HepG2 (cell line): ENCODE data around the gene GLB1L. TPM values are rescaled to one million over a fixed set of nuclear protein-coding genes. Genes with fewer than 3 reads are reported as not detected.

Source experiments
- CCDC6 ChIP-seq: sonication (generic); formaldehyde crosslinking; IDR thresholded peaks from 2 replicates; pipeline ENCODE4 v1.8.1; 2022; ENCODE audit warnings: mild to moderate bottlenecking, missing genetic modification reagents, moderate library complexity
- FOXC1 ChIP-seq: sonication (generic); formaldehyde crosslinking; IDR thresholded peaks from 2 replicates; pipeline ENCODE4 v1.8.0; 2022; ENCODE audit warnings: mild to moderate bottlenecking, missing genetic modification reagents, borderline replicate concordance
- GATAD2A ChIP-seq: IDR thresholded peaks from 2 replicates; pipeline ENCODE4 v1.6.1; 2016
- GLI4 ChIP-seq: sonication (generic); formaldehyde crosslinking; IDR thresholded peaks from 2 replicates; pipeline ENCODE4 v1.5.1; 2020; ENCODE audit warnings: missing genetic modification reagents, mild to moderate bottlenecking, moderate library complexity, borderline replicate concordance
- RXRB ChIP-seq: IDR thresholded peaks from 2 replicates; pipeline ENCODE4 v1.6.1; 2016; ENCODE audit warnings: borderline replicate concordance, missing genetic modification reagents, missing compliant biosample characterization
- SIN3A ChIP-seq: IDR thresholded peaks from 2 replicates; pipeline ENCODE4 v1.6.1; 2011; ENCODE audit warnings: low read depth, mild to moderate bottlenecking, control low read depth, low read length, borderline replicate concordance
- TAF15 ChIP-seq: fragments of 200-400 bp; formaldehyde crosslinking; IDR thresholded peaks from one replicate; pipeline ENCODE4 v1.6.1; 2018; ENCODE audit warnings: mild to moderate bottlenecking, low read depth, low read length; ENCODE audit not compliant: poor library complexity, severe bottlenecking
- ZBTB20 ChIP-seq: sonication (generic); formaldehyde crosslinking; IDR thresholded peaks from 2 replicates; pipeline ENCODE4 v1.8.1; 2023; ENCODE audit warnings: missing genetic modification reagents, low read depth, mild to moderate bottlenecking, borderline replicate concordance
- ZNF230 ChIP-seq: sonication (generic); formaldehyde crosslinking; IDR thresholded peaks from 2 replicates; pipeline ENCODE4 v1.4.0; 2020; ENCODE audit warnings: mild to moderate bottlenecking, missing genetic modification reagents
- ZNF263 ChIP-seq: sonication (generic); formaldehyde crosslinking; IDR thresholded peaks from 2 replicates; pipeline ENCODE4 v1.4.0; 2020; ENCODE audit warnings: missing genetic modification reagents
- ZNF747 ChIP-seq: sonication (generic); formaldehyde crosslinking; IDR thresholded peaks from 2 replicates; pipeline ENCODE4 v1.8.1; 2023; ENCODE audit warnings: missing genetic modification reagents, mild to moderate bottlenecking, borderline replicate concordance
- polyA plus RNA-seq, 8 experiments: library from polyadenylated mRNA; depleted of rRNA in 3 of 8; stranded (reverse) in 7 of 8; unstranded in 1 of 8; fragments of >200 nt; fragmentation: Illumina TruSeq in 4 of 8; extraction: Trizol in 4 of 8; gene quantifications; 2 replicates each; pipeline versions ENCODE4 v1.2.1 to v1.2.3, GENCODE V29; 2011 to 2016; ENCODE audit warnings: low read depth in 4 of 8, missing spikeins in 1 of 8, mixed read lengths in 1 of 8; ENCODE audit not compliant: insufficient read depth in 1 of 8
- total RNA-seq, 5 experiments: library from RNA; depleted of rRNA; stranded (reverse); fragments of >200 nt; fragmentation: Illumina TruSeq; extraction: Trizol; gene quantifications; 2 replicates each; pipeline ENCODE4 v1.2.3, GENCODE V29; 2016; ENCODE audit warnings: low read depth in 1 of 5
- TF ChIP-seq, protein P1 (sequence below): sonication (generic); formaldehyde crosslinking; conservative IDR thresholded peaks from 2 replicates; pipeline ENCODE4 v1.8.0; 2022; ENCODE audit warnings: mild to moderate bottlenecking, moderate library complexity, missing genetic modification reagents
- TF ChIP-seq, protein P2 (sequence below): sonication (generic); formaldehyde crosslinking; IDR thresholded peaks from one replicate; pipeline ENCODE4 v1.5.1; 2020; ENCODE audit warnings: mild to moderate bottlenecking, missing genetic modification reagents; ENCODE audit errors: not compliant biosample characterization
- TF ChIP-seq, protein P3 (sequence below): sonication (generic); formaldehyde crosslinking; IDR thresholded peaks from 2 replicates; pipeline ENCODE4 v1.5.1; 2020; ENCODE audit warnings: mild to moderate bottlenecking, missing genetic modification reagents, moderate library complexity
- TF ChIP-seq, protein P4 (sequence below): sonication (generic); formaldehyde crosslinking; conservative IDR thresholded peaks from 2 replicates; pipeline ENCODE4 v1.5.0; 2020; ENCODE audit warnings: missing genetic modification reagents

Gene GLB1L
- total and polyA plus RNA-seq, 2 of the 13 experiments (the other 11 are each of a cell fraction or from before 2014, with no cell fraction given) = 6.8 to 7.3 TPM

DNA sequence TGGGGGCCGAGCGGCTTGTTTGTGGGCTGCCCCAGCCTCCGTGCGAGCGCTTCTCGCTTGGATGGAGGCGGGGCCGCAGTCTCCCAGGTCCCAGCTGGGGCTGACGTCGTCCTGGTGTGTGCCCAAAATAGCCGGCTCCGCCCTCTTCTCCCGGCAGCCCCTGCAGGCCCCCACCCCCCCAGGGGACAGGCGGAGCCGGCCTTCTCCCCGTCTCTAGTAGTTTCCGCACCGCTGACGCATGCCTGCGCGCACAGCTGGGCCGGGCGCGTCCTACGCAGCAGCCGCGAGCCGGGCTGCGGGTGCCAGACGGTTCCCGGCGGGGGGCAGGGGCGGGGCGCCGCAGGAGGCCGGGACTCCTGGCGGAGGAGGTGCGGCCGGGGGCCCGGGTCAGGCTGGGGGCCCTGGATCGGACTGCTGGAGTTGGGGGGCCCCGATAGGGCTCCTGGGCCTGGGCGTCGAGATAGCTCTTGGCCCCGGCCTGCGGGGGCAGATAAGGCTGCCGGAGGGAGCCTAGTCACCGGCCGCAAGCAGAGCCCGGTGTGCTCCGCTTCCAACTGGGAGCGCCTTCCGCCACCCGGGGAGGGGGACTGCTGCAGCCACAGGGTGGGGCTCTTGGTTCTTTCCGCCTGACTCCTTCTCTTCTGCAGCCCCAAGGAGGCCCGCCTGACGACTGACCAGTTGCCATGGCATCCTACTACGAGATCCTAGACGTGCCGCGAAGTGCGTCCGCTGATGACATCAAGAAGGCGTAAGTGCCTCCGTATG is 34.1 kb upstream of the GLB1L start, which contains the start of gene DNAJB2 (continued):
- TF ChIP-seq, protein P1, sequence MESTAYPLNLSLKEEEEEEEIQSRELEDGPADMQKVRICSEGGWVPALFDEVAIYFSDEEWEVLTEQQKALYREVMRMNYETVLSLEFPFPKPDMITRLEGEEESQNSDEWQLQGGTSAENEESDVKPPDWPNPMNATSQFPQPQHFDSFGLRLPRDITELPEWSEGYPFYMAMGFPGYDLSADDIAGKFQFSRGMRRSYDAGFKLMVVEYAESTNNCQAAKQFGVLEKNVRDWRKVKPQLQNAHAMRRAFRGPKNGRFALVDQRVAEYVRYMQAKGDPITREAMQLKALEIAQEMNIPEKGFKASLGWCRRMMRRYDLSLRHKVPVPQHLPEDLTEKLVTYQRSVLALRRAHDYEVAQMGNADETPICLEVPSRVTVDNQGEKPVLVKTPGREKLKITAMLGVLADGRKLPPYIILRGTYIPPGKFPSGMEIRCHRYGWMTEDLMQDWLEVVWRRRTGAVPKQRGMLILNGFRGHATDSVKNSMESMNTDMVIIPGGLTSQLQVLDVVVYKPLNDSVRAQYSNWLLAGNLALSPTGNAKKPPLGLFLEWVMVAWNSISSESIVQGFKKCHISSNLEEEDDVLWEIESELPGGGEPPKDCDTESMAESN = peak; percentile 81; the same call in 1 of the 2 replicates
- TF ChIP-seq ZNF263 (CRISPR knock-in tag) (no peak; the same call in 1 of the 2 replicates), ZNF230 (no peak), GLI4 (CRISPR knock-in tag) (no peak), RXRB (CRISPR knock-in tag) (peak; percentile 53; the same call in 1 of the 2 replicates), ZBTB20 (CRISPR knock-in tag) (peak; percentile 53; the same call in 1 of the 2 replicates), TAF15 (no peak), FOXC1 (CRISPR knock-in tag) (0 out of 2 replicates have a peak, but pooled peaks have one; percentile 55), GATAD2A (peak; percentile 69), CCDC6 (CRISPR knock-in tag) (peak; percentile 93), ZNF747 (no peak; the same call in 1 of the 2 replicates), SIN3A (peak; percentile 93; the same call in 1 of the 2 replicates)
- TF ChIP-seq, protein P2, sequence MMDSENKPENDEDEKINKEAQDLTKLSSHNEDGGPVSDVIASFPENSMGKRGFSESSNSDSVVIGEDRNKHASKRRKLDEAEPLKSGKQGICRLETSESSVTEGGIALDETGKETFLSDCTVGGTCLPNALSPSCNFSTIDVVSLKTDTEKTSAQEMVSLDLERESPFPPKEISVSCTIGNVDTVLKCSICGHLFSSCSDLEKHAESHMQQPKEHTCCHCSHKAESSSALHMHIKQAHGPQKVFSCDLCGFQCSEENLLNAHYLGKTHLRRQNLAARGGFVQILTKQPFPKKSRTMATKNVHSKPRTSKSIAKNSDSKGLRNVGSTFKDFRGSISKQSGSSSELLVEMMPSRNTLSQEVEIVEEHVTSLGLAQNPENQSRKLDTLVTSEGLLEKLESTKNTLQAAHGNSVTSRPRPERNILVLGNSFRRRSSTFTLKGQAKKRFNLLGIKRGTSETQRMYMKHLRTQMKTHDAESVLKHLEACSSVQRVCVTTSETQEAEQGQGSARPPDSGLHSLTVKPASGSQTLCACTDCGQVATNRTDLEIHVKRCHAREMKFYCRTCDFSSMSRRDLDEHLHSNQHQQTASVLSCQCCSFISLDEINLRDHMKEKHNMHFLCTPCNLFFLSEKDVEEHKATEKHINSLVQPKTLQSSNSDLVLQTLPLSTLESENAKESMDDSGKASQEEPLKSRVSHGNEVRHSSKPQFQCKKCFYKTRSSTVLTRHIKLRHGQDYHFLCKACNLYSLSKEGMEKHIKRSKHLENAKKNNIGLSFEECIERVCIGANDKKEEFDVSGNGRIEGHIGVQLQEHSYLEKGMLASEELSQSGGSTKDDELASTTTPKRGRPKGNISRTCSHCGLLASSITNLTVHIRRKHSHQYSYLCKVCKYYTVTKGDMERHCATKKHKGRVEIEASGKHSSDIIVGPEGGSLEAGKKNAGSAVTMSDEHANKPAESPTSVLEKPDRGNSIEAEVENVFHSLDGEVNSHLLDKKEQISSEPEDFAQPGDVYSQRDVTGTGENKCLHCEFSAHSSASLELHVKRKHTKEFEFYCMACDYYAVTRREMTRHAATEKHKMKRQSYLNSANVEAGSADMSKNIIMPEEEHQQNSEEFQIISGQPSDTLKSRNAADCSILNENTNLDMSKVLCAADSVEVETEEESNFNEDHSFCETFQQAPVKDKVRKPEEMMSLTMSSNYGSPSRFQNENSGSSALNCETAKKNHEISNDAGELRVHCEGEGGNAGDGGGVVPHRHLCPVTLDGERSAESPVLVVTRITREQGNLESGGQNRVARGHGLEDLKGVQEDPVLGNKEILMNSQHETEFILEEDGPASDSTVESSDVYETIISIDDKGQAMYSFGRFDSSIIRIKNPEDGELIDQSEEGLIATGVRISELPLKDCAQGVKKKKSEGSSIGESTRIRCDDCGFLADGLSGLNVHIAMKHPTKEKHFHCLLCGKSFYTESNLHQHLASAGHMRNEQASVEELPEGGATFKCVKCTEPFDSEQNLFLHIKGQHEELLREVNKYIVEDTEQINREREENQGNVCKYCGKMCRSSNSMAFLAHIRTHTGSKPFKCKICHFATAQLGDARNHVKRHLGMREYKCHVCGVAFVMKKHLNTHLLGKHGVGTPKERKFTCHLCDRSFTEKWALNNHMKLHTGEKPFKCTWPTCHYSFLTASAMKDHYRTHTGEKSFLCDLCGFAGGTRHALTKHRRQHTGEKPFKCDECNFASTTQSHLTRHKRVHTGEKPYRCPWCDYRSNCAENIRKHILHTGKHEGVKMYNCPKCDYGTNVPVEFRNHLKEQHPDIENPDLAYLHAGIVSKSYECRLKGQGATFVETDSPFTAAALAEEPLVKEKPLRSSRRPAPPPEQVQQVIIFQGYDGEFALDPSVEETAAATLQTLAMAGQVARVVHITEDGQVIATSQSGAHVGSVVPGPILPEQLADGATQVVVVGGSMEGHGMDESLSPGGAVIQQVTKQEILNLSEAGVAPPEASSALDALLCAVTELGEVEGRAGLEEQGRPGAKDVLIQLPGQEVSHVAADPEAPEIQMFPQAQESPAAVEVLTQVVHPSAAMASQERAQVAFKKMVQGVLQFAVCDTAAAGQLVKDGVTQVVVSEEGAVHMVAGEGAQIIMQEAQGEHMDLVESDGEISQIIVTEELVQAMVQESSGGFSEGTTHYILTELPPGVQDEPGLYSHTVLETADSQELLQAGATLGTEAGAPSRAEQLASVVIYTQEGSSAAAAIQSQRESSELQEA (CRISPR knock-in tag) = no peak
- TF ChIP-seq, protein P3, sequence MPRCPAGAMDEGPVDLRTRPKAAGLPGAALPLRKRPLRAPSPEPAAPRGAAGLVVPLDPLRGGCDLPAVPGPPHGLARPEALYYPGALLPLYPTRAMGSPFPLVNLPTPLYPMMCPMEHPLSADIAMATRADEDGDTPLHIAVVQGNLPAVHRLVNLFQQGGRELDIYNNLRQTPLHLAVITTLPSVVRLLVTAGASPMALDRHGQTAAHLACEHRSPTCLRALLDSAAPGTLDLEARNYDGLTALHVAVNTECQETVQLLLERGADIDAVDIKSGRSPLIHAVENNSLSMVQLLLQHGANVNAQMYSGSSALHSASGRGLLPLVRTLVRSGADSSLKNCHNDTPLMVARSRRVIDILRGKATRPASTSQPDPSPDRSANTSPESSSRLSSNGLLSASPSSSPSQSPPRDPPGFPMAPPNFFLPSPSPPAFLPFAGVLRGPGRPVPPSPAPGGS = peak; percentile 71; the same call in 1 of the 2 replicates
- TF ChIP-seq, protein P4, sequence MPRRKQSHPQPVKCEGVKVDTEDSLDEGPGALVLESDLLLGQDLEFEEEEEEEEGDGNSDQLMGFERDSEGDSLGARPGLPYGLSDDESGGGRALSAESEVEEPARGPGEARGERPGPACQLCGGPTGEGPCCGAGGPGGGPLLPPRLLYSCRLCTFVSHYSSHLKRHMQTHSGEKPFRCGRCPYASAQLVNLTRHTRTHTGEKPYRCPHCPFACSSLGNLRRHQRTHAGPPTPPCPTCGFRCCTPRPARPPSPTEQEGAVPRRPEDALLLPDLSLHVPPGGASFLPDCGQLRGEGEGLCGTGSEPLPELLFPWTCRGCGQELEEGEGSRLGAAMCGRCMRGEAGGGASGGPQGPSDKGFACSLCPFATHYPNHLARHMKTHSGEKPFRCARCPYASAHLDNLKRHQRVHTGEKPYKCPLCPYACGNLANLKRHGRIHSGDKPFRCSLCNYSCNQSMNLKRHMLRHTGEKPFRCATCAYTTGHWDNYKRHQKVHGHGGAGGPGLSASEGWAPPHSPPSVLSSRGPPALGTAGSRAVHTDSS = no peak
